GM12878 (cell line): Measurements from ENCODE around the gene KCTD12. TPM values are rescaled to one million over a fixed set of nuclear protein-coding genes. Genes with fewer than 3 reads are reported as not detected.
"Not testable (repeated sequence)": the region's sequence is repeated elsewhere in the genome, so short reads cannot be mapped to it uniquely, and the experiment has no call there.

Experiments
- ATAC-seq: fragments of 200-7000 bp; cut with Tn5 transposase; 3 replicates; pipeline ENCODE4 v1.9.1; 2020; ENCODE audit warnings: mild to moderate bottlenecking, moderate library complexity
- BruUV-seq: library from RNA; stranded (reverse); fragments of 400-500 nt; replicated peaks from 2 replicates; lab custom pipeline; 2021; lab: Mats Ljungman, UMichigan
- CTCF ChIA-PET: fragments of 300-600 bp; sonication (Branson Sonifier 250); formaldehyde crosslinking; extraction: SDS; loops from one replicate; lab custom pipeline; 2021; ENCODE audit warnings: inconsistent platforms; lab: Yijun Ruan, JAX
- POLR2A ChIA-PET: fragments of 350-600 bp; formaldehyde crosslinking; extraction: SDS; loops from one replicate; lab custom pipeline; 2021; ENCODE audit warnings: inconsistent platforms; lab: Charles Lee
- RAD21 ChIA-PET: fragments of 300-600 bp; sonication (Branson Sonifier 250); formaldehyde crosslinking; loops from one replicate; lab custom pipeline; 2023; ENCODE audit warnings: antibody characterized with exemption; ENCODE audit not compliant: unreplicated experiment; lab: Charles Lee
- SMC1A ChIA-PET: fragments of 300-600 bp; sonication (Branson Sonifier 250); formaldehyde crosslinking; loops from one replicate; lab custom pipeline; 2023; ENCODE audit not compliant: unreplicated experiment, uncharacterized antibody; lab: Charles Lee
- DNase-seq: peaks from one replicate; pipeline ENCODE4 v3.0.0-alpha.2; 2011; ENCODE audit warnings: low read depth, low spot score
- FAIRE-seq: peaks from 3 replicates; lab custom pipeline; 2011; peaks lifted over from hg19 to GRCh38; lab: Jason Lieb, UNC
- H2AFZ ChIP-seq: 2 replicates; pipeline ENCODE4 v1.6.0; 2011; ENCODE audit warnings: low read depth, low read length, control low read depth; ENCODE audit not compliant: control insufficient read depth
- H3K27ac ChIP-seq: 2 replicates; pipeline ENCODE4 v1.5.1; 2011; ENCODE audit warnings: control low read depth; ENCODE audit not compliant: control insufficient read depth, insufficient read depth
- H3K27me3 ChIP-seq, 2 experiments: replicated peaks in 1 of 2; 2 replicates each; pipeline versions ENCODE4 v1.6.0 to v1.6.1; 2011; ENCODE audit warnings: low read length in 1 of 2; ENCODE audit not compliant: control insufficient read depth in 2 of 2, insufficient read depth in 2 of 2
- H3K36me3 ChIP-seq, 2 experiments: 2 replicates each; pipeline ENCODE4 v1.5.1; 2011; ENCODE audit warnings: low read length in 1 of 2; ENCODE audit not compliant: control insufficient read depth in 2 of 2, insufficient read depth in 2 of 2
- H3K4me1 ChIP-seq: 2 replicates; pipeline ENCODE4 v1.6.1; 2011; ENCODE audit warnings: mild to moderate bottlenecking, low read length, moderate library complexity, mixed read lengths; ENCODE audit not compliant: control insufficient read depth, insufficient read depth
- H3K4me2 ChIP-seq: 2 replicates; pipeline ENCODE4 v1.6.0; 2011; ENCODE audit warnings: control low read depth; ENCODE audit not compliant: control insufficient read depth, insufficient read depth
- H3K4me3 ChIP-seq: fragments of 200-600 bp; sonication (generic); 2 replicates; pipeline ENCODE4 v1.5.1; 2016
- H3K79me2 ChIP-seq: 2 replicates; pipeline ENCODE4 v1.6.0; 2011; ENCODE audit warnings: low read length; ENCODE audit not compliant: control insufficient read depth, insufficient read depth
- H3K9ac ChIP-seq: 2 replicates; pipeline ENCODE4 v1.8.0; 2011; ENCODE audit warnings: low read length, control low read depth, mixed read lengths; ENCODE audit not compliant: control insufficient read depth, insufficient read depth
- H3K9me3 ChIP-seq: replicated peaks from 3 replicates; pipeline ENCODE4 v1.5.1; 2011; ENCODE audit warnings: mild to moderate bottlenecking, low read length; ENCODE audit not compliant: control insufficient read depth, insufficient read depth
- H4K20me1 ChIP-seq: 2 replicates; pipeline ENCODE4 v1.6.0; 2011; ENCODE audit not compliant: control insufficient read depth, insufficient read depth
- DPF2 ChIP-seq: fragments of 450-650 bp; IDR thresholded peaks from 2 replicates; pipeline ENCODE4 v1.6.1; 2017; ENCODE audit warnings: mild to moderate bottlenecking
- FOXM1 ChIP-seq: IDR thresholded peaks from 2 replicates; pipeline ENCODE4 v1.6.1; 2012; ENCODE audit warnings: low read depth, mild to moderate bottlenecking, inconsistent platforms, low read length, moderate library complexity
- HDGF ChIP-seq: fragments of 450-650 bp; IDR thresholded peaks from 2 replicates; pipeline ENCODE4 v1.6.1; 2016; ENCODE audit warnings: antibody characterized with exemption
- IRF4 ChIP-seq: IDR thresholded peaks from 2 replicates; pipeline ENCODE4 v1.6.1; 2011; ENCODE audit warnings: low read depth, low read length
- KAT2A ChIP-seq: conservative IDR thresholded peaks from 2 replicates; pipeline ENCODE4 v1.6.1; 2011; ENCODE audit warnings: low read depth, low read length; ENCODE audit not compliant: control insufficient read depth
- NFYB ChIP-seq: IDR thresholded peaks from 2 replicates; pipeline ENCODE4 v1.6.1; 2011; ENCODE audit warnings: low read depth, mild to moderate bottlenecking, low read length, improper control_type of control experiment, moderate library complexity; ENCODE audit not compliant: insufficient read depth
- RELA ChIP-seq: fragments of 450-650 bp; IDR thresholded peaks from 2 replicates; pipeline ENCODE4 v1.8.0; 2014; ENCODE audit warnings: borderline replicate concordance; ENCODE audit not compliant: partially characterized antibody
- WGBS: methylation state at CpG from one replicate; pipeline ENCODE4 v1.1.6; 2016; ENCODE audit warnings: low lambda C conversion rate; ENCODE audit not compliant: insufficient replicate concordance, insufficient coverage; ENCODE audit errors: missing lambda C conversion rate; 5-methylcytosine and 5-hydroxymethylcytosine counted together
- in situ Hi-C: fragments of 300-500 bp; cut with MboI; formaldehyde crosslinking; loops from 9 replicates; pipeline ENCODE4 v1.14.3; 2018; ENCODE audit warnings: mixed read lengths
- intact Hi-C: fragments of 100-400 bp; cut with micrococcal nuclease; formaldehyde crosslinking; loops from one replicate; pipeline ENCODE4 v1.14.2; 2022; ENCODE audit not compliant: unreplicated experiment
- polyA plus RNA-seq, 11 experiments: library from polyadenylated mRNA; depleted of rRNA in 4 of 11; unstranded in 6 of 11; stranded (reverse) in 5 of 11; fragments of >200 nt; fragmentation: Nextera tagmentation in 4 of 11; fragmentation: Illumina TruSeq in 1 of 11; extraction: Ambion mirVana in 4 of 11; extraction: Trizol in 1 of 11; gene quantifications; 1 replicate in 1 of 11; 2 replicates in 10 of 11; pipeline versions ENCODE4 v1.2.1 to v1.2.3, GENCODE V29; 2011 to 2016; ENCODE audit warnings: inconsistent platforms in 2 of 11, missing spikeins in 2 of 11, low read depth in 1 of 11
- total RNA-seq, 4 experiments: library from RNA; depleted of rRNA in 3 of 4; stranded (reverse); fragments of >200 nt in 3 of 4; fragmentation: Illumina TruSeq in 1 of 4; extraction: Trizol in 1 of 4; gene quantifications; 2 replicates each; pipeline versions ENCODE4 v1.2.1 to v1.2.3, GENCODE V29; 2013 to 2021

KCTD12 gene
- total and polyA plus RNA-seq, 10 of the 15 experiments (the other 5 are each of a cell fraction or from before 2014, with no cell fraction given), result 0.24 to 2.9 (median 0.92) TPM

DNA sequence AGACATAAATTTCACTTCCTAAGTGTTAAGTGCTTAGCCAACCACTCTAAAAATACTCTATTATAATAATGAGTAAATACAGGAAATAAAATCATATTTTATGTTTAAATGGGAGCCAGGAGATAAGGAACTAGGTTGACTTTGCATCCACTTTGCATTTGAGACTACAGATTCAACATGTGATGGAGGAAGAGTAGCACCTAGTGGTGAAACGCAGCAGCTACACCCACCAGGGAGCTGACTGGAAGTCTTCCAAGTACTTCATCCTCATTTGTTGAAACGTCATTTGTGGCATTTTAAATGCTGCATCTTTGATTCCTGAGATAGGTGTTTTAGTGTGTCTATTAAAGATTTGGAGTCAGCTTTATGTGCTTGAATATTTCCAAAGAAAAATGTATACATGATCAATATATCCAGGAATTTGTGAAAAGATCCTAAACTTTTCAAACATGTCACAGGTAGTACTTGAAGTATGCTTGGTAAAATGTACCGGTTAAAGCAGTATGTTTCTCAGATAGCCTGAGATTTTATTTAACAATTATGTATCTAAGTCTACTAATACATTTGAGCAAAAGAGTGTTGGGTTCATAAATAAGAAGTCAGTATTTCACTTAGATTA, 17.4 kb upstream of the KCTD12 start (continued):
- TF ChIP-seq NFYB (no peak), DPF2 (no peak), RELA (no peak), FOXM1 (no peak), KAT2A (no peak), HDGF (no peak), IRF4 (peak; percentile 49; the same call in 1 of the 2 replicates)
- TF ChIP-seq, all 136 proteins: peak for 9

DNA sequence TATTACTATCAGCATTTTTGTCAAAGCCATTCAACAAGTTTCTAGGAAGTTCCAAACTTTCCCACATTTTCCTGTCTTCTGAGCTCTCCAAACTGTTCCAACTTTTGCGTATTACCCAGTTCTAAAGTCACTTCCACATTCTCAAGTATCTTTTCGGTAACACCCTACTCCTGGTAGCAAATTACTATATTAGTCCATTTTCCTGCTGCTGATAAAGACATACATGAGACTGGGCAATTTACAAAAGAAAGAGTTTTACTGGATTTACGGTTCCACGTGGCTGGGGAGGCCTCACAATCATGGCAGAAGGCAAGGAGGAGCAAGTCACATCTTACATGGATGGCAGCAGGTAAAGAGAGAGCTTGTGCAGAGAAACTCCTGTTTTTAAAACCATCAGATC, 12.9 kb upstream of the KCTD12 start:
- in situ Hi-C loops, H2AFZ ChIP-seq: not testable (repeated sequence)

DNA sequence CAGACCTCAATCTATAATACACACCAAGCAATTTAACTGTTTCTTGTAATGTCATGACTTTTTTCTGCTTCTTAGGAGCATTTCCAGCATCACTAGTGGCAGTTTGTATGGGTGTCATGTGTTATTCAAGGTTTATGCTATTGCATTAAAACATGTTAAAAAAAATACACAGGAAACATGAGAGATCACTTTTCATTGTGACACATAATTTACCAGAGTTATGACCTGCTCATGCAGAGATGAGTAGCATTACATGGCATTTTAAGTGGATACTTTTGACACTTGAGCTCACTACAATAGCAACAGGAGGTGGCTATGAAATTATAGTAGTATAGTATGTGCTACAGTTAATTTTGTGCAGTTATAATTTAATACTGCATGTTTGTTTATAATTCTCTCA, 11.0 kb upstream of the KCTD12 start:
- CTCF ChIA-PET, result interaction anchor here (0.9 to 1.7 kb wide), 2 partner anchors 83 to 104 kb away, joined by 3 to 8 read pairs; no protein-coding TSS in a partner anchor
- H3K36me3 ChIP-seq, H4K20me1 ChIP-seq, H3K4me1 ChIP-seq, H3K4me3 ChIP-seq, FAIRE-seq, ATAC-seq, H3K9ac ChIP-seq, POLR2A ChIA-PET, intact Hi-C loops, BruUV-seq, H3K9me3 ChIP-seq, H3K4me2 ChIP-seq, in situ Hi-C loops, H2AFZ ChIP-seq, DNase-seq, H3K27me3 ChIP-seq, H3K27ac ChIP-seq, H3K79me2 ChIP-seq: not testable (repeated sequence)
- SMC1A ChIA-PET, result interaction anchor here (1.0 kb wide), 1 partner anchor 83 kb away, joined by 3 read pairs; no protein-coding TSS in a partner anchor
- RAD21 ChIA-PET, result interaction anchor here (0.6 kb wide), 1 partner anchor 121 kb away, joined by 3 read pairs; no protein-coding TSS in a partner anchor

More for the DNA sequence above, 12.9 kb upstream of the KCTD12 start:
- DNase-seq, H3K79me2 ChIP-seq, H3K36me3 ChIP-seq, POLR2A ChIA-PET, ATAC-seq, H3K4me3 ChIP-seq, H3K4me1 ChIP-seq, BruUV-seq, H3K4me2 ChIP-seq, FAIRE-seq, H3K9me3 ChIP-seq, RAD21 ChIA-PET, H4K20me1 ChIP-seq, H3K27ac ChIP-seq, CTCF ChIA-PET, intact Hi-C loops, H3K27me3 ChIP-seq, H3K9ac ChIP-seq, SMC1A ChIA-PET: not testable (repeated sequence)
- WGBS, result 25% methylated on average over 4 of the region's 4 CpGs
